Loucy (cell line): Measurements from ENCODE around the gene OR6J1.

ENCODE experiments used
- CTCF ChIP-seq: fragments of 200-600 bp; sonication (generic); conservative IDR thresholded peaks from 2 replicates; pipeline ENCODE4 v1.5.1; 2014; ENCODE audit warnings: mild to moderate bottlenecking, antibody characterized with exemption, low read length
- EZH2phosphoT487 ChIP-seq: fragments of 200-600 bp; IDR thresholded peaks from 2 replicates; pipeline ENCODE4 v1.6.1; 2018; ENCODE audit warnings: antibody characterized with exemption, mild to moderate bottlenecking, moderate library complexity, borderline replicate concordance

GRCh38 chr14:22648506-22648905 is 4.4 kb upstream of the OR6J1 start:
- TF ChIP-seq CTCF (no peak), EZH2phosphoT487 (no peak)
